ENCODE data around the gene TCF12.

GRCh38 chr15:57095896-57096295, 177.5 kb downstream of the TCF12 start:
- TF ChIP-seq FOXM1 (IDR thresholded peaks at IDR 0.05; ENCODE audit: borderline replicate concordance, low read depth) (no peak), TCF12 (IDR thresholded peaks at IDR 0.05; ENCODE audit: low read depth) (no peak), TEAD4 (IDR thresholded peaks at IDR 0.05) (no peak), EP300 (IDR thresholded peaks at IDR 0.05; ENCODE audit: borderline replicate concordance) (no peak), USF1 (IDR thresholded peaks at IDR 0.05) (no peak), CEBPB (IDR thresholded peaks at IDR 0.05) (no peak), YY1 (IDR thresholded peaks at IDR 0.05; ENCODE audit: low read depth) (no peak), ZBTB7A (IDR thresholded peaks at IDR 0.05; ENCODE audit: low read depth) (no peak), EGR1 (IDR thresholded peaks at IDR 0.05) (no peak)
- TF ChIP-seq, protein P1, sequence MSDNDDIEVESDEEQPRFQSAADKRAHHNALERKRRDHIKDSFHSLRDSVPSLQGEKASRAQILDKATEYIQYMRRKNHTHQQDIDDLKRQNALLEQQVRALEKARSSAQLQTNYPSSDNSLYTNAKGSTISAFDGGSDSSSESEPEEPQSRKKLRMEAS (IDR thresholded peaks at IDR 0.05), result no peak
- TF ChIP-seq, protein P2, sequence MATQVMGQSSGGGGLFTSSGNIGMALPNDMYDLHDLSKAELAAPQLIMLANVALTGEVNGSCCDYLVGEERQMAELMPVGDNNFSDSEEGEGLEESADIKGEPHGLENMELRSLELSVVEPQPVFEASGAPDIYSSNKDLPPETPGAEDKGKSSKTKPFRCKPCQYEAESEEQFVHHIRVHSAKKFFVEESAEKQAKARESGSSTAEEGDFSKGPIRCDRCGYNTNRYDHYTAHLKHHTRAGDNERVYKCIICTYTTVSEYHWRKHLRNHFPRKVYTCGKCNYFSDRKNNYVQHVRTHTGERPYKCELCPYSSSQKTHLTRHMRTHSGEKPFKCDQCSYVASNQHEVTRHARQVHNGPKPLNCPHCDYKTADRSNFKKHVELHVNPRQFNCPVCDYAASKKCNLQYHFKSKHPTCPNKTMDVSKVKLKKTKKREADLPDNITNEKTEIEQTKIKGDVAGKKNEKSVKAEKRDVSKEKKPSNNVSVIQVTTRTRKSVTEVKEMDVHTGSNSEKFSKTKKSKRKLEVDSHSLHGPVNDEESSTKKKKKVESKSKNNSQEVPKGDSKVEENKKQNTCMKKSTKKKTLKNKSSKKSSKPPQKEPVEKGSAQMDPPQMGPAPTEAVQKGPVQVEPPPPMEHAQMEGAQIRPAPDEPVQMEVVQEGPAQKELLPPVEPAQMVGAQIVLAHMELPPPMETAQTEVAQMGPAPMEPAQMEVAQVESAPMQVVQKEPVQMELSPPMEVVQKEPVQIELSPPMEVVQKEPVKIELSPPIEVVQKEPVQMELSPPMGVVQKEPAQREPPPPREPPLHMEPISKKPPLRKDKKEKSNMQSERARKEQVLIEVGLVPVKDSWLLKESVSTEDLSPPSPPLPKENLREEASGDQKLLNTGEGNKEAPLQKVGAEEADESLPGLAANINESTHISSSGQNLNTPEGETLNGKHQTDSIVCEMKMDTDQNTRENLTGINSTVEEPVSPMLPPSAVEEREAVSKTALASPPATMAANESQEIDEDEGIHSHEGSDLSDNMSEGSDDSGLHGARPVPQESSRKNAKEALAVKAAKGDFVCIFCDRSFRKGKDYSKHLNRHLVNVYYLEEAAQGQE (IDR thresholded peaks at IDR 0.05; ENCODE audit: low read depth), result no peak
